HCT116 (cell line): Measurements from ENCODE around the gene TRPV5. TPM values are rescaled to one million over a fixed set of nuclear protein-coding genes. Genes with fewer than 3 reads are reported as not detected.

Experiments used
- ATAC-seq: fragments of 200-7000 bp; cut with Tn5 transposase; 2 replicates; pipeline ENCODE4 v1.9.1; 2020; ENCODE audit warnings: mild to moderate bottlenecking, moderate library complexity
- BruUV-seq: library from RNA; stranded (reverse); fragments of 400-500 nt; replicated peaks from 2 replicates; lab custom pipeline; 2021; lab: Mats Ljungman, UMichigan
- CTCF ChIA-PET: fragments of 300-600 bp; sonication (Branson Sonifier 250); formaldehyde crosslinking; loops from one replicate; lab custom pipeline; 2021; ENCODE audit warnings: antibody characterized with exemption; lab: Charles Lee
- POLR2A ChIA-PET: fragments of 300-600, 350-600 bp; sonication (Branson Sonifier 250); formaldehyde crosslinking; loops from one replicate; lab custom pipeline; 2021; ENCODE audit warnings: antibody characterized with exemption; lab: Charles Lee
- RAD21 ChIA-PET, 2 experiments: fragments of 300-600 bp; sonication (Branson Sonifier 250); formaldehyde crosslinking; loops; one replicate each; lab custom pipeline; 2023; ENCODE audit warnings: low total read pairs in 2 of 2; ENCODE audit not compliant: uncharacterized antibody in 2 of 2, unreplicated experiment in 2 of 2, low non-redundant PET in 1 of 2; lab: Charles Lee
- DNase-seq: peaks from one replicate; pipeline ENCODE4 v3.0.0-alpha.2; 2010; ENCODE audit warnings: low read depth, low spot score
- H2AFZ ChIP-seq: fragments of 200-600 bp; shearing (Covaris generic), sonication (generic); 2 replicates; pipeline ENCODE4 v1.6.1; 2017; ENCODE audit warnings: low read depth, mixed run types, mixed read lengths, antibody characterized with exemption, low read length; ENCODE audit not compliant: poor library complexity, severe bottlenecking
- H3K27ac ChIP-seq: 2 replicates; pipeline ENCODE4 v1.5.1; 2012; ENCODE audit warnings: low read depth, low read length
- H3K27me3 ChIP-seq: fragments of 200-600 bp; sonication (generic); 2 replicates; pipeline ENCODE4 v1.6.1; 2016; ENCODE audit warnings: mixed run types, low read length, mixed read lengths; ENCODE audit not compliant: insufficient read depth
- H3K36me3 ChIP-seq, 2 experiments: fragments of 200-500 bp in 1 of 2; fragments of 200-600 bp in 1 of 2; sonication (Bioruptor generic) in 1 of 2; sonication (generic) in 1 of 2; 2 replicates each; pipeline versions ENCODE4 v1.5.1 to v1.6.1; 2014 to 2016; ENCODE audit warnings: low read length in 2 of 2, inconsistent platforms in 1 of 2, mixed read lengths in 1 of 2, mixed run types in 1 of 2; ENCODE audit not compliant: insufficient read depth in 2 of 2, control insufficient read depth in 1 of 2
- H3K4me1 ChIP-seq, 2 experiments: fragments of 200-600 bp in 1 of 2; sonication (generic) in 1 of 2; 2 replicates each; pipeline versions ENCODE4 v1.5.1 to v1.6.1; 2012 to 2017; ENCODE audit warnings: low read length in 2 of 2, inconsistent platforms in 1 of 2, mild to moderate bottlenecking in 1 of 2, mixed read lengths in 1 of 2, mixed run types in 1 of 2, moderate library complexity in 1 of 2; ENCODE audit not compliant: insufficient read depth in 2 of 2, control insufficient read depth in 1 of 2
- H3K4me2 ChIP-seq: fragments of 200-600 bp; sonication (generic); 2 replicates; pipeline ENCODE4 v1.6.1; 2017; ENCODE audit warnings: mixed run types, low read length, mixed read lengths
- H3K4me3 ChIP-seq, 2 experiments: fragments of 200-600 bp in 1 of 2; sonication (generic) in 1 of 2; replicated peaks in 1 of 2; 2 replicates each; pipeline ENCODE4 v1.5.1; 2011 to 2016; ENCODE audit warnings: low read length in 2 of 2, control low read depth in 1 of 2, low read depth in 1 of 2, mild to moderate bottlenecking in 1 of 2, mixed read lengths in 1 of 2, mixed run types in 1 of 2
- H3K79me2 ChIP-seq: fragments of 200-600 bp; sonication (generic); 2 replicates; pipeline ENCODE4 v1.6.1; 2017; ENCODE audit warnings: mild to moderate bottlenecking, mixed run types, low read length, moderate library complexity, mixed read lengths; ENCODE audit not compliant: insufficient read depth
- H3K9ac ChIP-seq: fragments of 200-600 bp; sonication (generic); 2 replicates; pipeline ENCODE4 v1.6.1; 2016; ENCODE audit warnings: low read length, mixed read lengths
- H3K9me2 ChIP-seq: fragments of 200-600 bp; sonication (generic), shearing (Covaris generic); 2 replicates; pipeline ENCODE4 v1.6.1; 2017; ENCODE audit warnings: mixed run types, mild to moderate bottlenecking, moderate library complexity; ENCODE audit not compliant: insufficient read depth
- H3K9me3 ChIP-seq, 2 experiments: fragments of 200-500 bp in 1 of 2; fragments of 200-600 bp in 1 of 2; sonication (Bioruptor generic) in 1 of 2; sonication (generic) in 1 of 2; 2 replicates each; pipeline ENCODE4 v1.6.1; 2014 to 2017; ENCODE audit warnings: low read length in 2 of 2, mixed read lengths in 2 of 2, inconsistent platforms in 1 of 2, low read depth in 1 of 2, mild to moderate bottlenecking in 1 of 2, mixed run types in 1 of 2, moderate library complexity in 1 of 2; ENCODE audit not compliant: control insufficient read depth in 1 of 2, insufficient read depth in 1 of 2
- H4K20me1 ChIP-seq: fragments of 200-600 bp; sonication (generic), shearing (Covaris generic); 2 replicates; pipeline ENCODE4 v1.6.1; 2017; ENCODE audit warnings: mixed run types, mild to moderate bottlenecking, moderate library complexity; ENCODE audit not compliant: insufficient read depth
- CBX3 ChIP-seq: IDR thresholded peaks from 2 replicates; pipeline ENCODE4 v1.6.1; 2012; ENCODE audit warnings: low read depth
- CEBPB ChIP-seq: IDR thresholded peaks from 2 replicates; pipeline ENCODE4 v1.6.1; 2012; ENCODE audit warnings: low read depth
- EGR1 ChIP-seq: IDR thresholded peaks from 2 replicates; pipeline ENCODE4 v1.6.1; 2012; ENCODE audit warnings: low read depth
- FOSL1 ChIP-seq: IDR thresholded peaks from 2 replicates; pipeline ENCODE4 v1.6.1; 2012; ENCODE audit warnings: low read depth
- POLR2A ChIP-seq: IDR thresholded peaks from 2 replicates; pipeline ENCODE4 v1.7.0; 2011; ENCODE audit warnings: borderline replicate concordance; ENCODE audit not compliant: insufficient read depth, insufficient read length; ENCODE audit errors: extremely low read depth
- RAD21 ChIP-seq: IDR thresholded peaks from 2 replicates; pipeline ENCODE4 v1.6.1; 2012; ENCODE audit warnings: low read depth, mild to moderate bottlenecking
- SP1 ChIP-seq: IDR thresholded peaks from 2 replicates; pipeline ENCODE4 v1.6.1; 2012; ENCODE audit warnings: low read depth
- YY1 ChIP-seq: IDR thresholded peaks from 2 replicates; pipeline ENCODE4 v1.6.1; 2011; ENCODE audit warnings: low read length, low read depth, moderate library complexity, mild to moderate bottlenecking; ENCODE audit not compliant: insufficient replicate concordance; ENCODE audit errors: extremely low read depth
- ZFX ChIP-seq: fragments of 450-650 bp; IDR thresholded peaks from 2 replicates; pipeline ENCODE4 v1.6.1; 2017
- intact Hi-C: fragments of 100-400 bp; cut with micrococcal nuclease; formaldehyde crosslinking; loops from 2 replicates; pipeline ENCODE4 v1.10.0; 2022
- total RNA-seq: library from RNA; stranded (reverse); gene quantifications from one replicate; pipeline ENCODE4 v1.2.1, GENCODE V29; 2021; ENCODE audit not compliant: unreplicated experiment
- TF ChIP-seq, protein P1 (sequence below): IDR thresholded peaks from 2 replicates; pipeline ENCODE4 v1.6.1; 2012
- TF ChIP-seq, protein P2 (sequence below): IDR thresholded peaks from 2 replicates; pipeline ENCODE4 v1.6.1; 2011; ENCODE audit warnings: mild to moderate bottlenecking, low read length, moderate library complexity; ENCODE audit not compliant: insufficient replicate concordance; ENCODE audit errors: extremely low read depth
- TF ChIP-seq, protein P3 (sequence below): IDR thresholded peaks from 2 replicates; pipeline ENCODE4 v1.6.1; 2012; ENCODE audit warnings: low read depth

The TRPV5 gene
- total RNA-seq, 1 experiment from 2014 or later = not detected

DNA sequence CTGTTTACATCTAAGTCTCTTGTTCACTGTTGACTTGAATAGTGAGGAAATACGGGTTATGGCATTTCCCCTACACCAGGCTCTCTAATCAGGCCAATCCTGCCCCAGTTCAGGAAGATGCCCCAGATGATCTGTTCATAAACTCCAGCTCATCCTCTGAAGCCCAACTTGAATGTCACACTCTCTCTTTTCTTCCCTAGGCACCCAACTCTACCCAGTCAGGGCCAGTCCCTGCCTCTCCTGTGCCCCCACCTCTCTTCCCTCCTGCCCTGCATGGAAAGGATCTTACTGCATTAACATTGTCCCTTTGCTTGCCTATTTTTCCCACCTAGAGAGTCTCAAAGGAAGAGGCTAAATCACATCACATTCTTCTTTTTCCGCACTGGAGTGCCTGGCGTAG is 37.4 kb downstream of the TRPV5 start:
- H4K20me1 ChIP-seq = no peaks in the 10 kb centered on the region
- no peak for DNase-seq
- no TSS peak for BruUV-seq
- intact Hi-C loops = no loop called here
- H3K4me3 ChIP-seq = no peak overlapping the region
- ChIA-PET CTCF (no interaction called here), RAD21 (no interaction called here), POLR2A (no interaction called here)
- H3K9me3 ChIP-seq = no peaks in the 10 kb centered on the region
- H3K27me3 ChIP-seq = peaks cover 29% of the 10 kb centered on the region
- no peak overlapping the region for H3K27ac ChIP-seq
- no peaks in the 10 kb centered on the region for H3K4me1 ChIP-seq
- no peaks in the 10 kb centered on the region for H3K79me2 ChIP-seq
- TF ChIP-seq POLR2A = no peak
- TF ChIP-seq, protein P1, sequence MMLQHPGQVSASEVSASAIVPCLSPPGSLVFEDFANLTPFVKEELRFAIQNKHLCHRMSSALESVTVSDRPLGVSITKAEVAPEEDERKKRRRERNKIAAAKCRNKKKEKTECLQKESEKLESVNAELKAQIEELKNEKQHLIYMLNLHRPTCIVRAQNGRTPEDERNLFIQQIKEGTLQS = no peak
- no peak for TF ChIP-seq EGR1
- TF ChIP-seq YY1 = no peak
- no peak for TF ChIP-seq CBX3
- TF ChIP-seq RAD21 = no peak
- no peak overlapping the region for H3K9ac ChIP-seq
- H3K4me2 ChIP-seq = no peak overlapping the region
- H2AFZ ChIP-seq = no peak overlapping the region
- H3K9me2 ChIP-seq = no peaks in the 10 kb centered on the region
- H3K36me3 ChIP-seq = no peaks in the 10 kb centered on the region
- no peak for ATAC-seq

DNA sequence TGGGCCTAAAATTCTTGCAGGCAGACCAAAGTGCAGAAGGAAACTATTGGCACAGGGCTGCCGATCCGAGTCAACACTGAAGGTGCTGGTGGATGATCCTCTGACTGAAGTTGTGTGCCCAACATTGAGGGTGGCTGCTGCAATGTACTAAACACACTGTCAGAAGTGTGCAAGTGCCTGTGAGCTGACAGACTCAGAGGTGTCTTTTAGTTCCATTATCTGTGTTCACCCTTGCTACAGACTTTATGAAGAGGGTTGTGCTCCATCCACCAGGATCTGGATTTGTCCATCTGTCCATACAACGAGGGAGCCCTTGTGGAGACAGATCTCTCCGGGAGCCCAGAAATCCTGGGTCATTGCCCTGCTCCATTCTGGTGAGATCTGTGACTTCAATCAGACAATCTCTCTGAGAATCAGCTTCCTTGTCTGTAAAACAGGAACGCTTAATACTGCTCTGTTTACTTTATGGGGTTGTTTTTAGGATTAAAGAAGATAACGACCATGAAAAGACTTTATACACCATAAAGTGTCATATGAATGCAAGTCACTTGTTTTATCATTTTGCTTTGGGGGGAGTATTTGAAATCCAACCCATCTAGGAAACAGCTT is 38.5 kb downstream of the TRPV5 start:
- intact Hi-C loops = no loop called here
- BruUV-seq = no TSS peak
- TF ChIP-seq FOSL1 (no peak), RAD21 (no peak), SP1 (no peak), CEBPB (no peak), ZFX (no peak), YY1 (no peak), CBX3 (no peak)
- TF ChIP-seq, protein P2, sequence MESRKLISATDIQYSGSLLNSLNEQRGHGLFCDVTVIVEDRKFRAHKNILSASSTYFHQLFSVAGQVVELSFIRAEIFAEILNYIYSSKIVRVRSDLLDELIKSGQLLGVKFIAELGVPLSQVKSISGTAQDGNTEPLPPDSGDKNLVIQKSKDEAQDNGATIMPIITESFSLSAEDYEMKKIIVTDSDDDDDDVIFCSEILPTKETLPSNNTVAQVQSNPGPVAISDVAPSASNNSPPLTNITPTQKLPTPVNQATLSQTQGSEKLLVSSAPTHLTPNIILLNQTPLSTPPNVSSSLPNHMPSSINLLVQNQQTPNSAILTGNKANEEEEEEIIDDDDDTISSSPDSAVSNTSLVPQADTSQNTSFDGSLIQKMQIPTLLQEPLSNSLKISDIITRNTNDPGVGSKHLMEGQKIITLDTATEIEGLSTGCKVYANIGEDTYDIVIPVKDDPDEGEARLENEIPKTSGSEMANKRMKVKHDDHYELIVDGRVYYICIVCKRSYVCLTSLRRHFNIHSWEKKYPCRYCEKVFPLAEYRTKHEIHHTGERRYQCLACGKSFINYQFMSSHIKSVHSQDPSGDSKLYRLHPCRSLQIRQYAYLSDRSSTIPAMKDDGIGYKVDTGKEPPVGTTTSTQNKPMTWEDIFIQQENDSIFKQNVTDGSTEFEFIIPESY = no peak
- TF ChIP-seq, protein P3, sequence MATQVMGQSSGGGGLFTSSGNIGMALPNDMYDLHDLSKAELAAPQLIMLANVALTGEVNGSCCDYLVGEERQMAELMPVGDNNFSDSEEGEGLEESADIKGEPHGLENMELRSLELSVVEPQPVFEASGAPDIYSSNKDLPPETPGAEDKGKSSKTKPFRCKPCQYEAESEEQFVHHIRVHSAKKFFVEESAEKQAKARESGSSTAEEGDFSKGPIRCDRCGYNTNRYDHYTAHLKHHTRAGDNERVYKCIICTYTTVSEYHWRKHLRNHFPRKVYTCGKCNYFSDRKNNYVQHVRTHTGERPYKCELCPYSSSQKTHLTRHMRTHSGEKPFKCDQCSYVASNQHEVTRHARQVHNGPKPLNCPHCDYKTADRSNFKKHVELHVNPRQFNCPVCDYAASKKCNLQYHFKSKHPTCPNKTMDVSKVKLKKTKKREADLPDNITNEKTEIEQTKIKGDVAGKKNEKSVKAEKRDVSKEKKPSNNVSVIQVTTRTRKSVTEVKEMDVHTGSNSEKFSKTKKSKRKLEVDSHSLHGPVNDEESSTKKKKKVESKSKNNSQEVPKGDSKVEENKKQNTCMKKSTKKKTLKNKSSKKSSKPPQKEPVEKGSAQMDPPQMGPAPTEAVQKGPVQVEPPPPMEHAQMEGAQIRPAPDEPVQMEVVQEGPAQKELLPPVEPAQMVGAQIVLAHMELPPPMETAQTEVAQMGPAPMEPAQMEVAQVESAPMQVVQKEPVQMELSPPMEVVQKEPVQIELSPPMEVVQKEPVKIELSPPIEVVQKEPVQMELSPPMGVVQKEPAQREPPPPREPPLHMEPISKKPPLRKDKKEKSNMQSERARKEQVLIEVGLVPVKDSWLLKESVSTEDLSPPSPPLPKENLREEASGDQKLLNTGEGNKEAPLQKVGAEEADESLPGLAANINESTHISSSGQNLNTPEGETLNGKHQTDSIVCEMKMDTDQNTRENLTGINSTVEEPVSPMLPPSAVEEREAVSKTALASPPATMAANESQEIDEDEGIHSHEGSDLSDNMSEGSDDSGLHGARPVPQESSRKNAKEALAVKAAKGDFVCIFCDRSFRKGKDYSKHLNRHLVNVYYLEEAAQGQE = no peak

More for the DNA sequence above, 38.5 kb downstream of the TRPV5 start:
- H3K4me2 ChIP-seq = no peak overlapping the region
- RAD21 ChIA-PET = no interaction called here
- ATAC-seq = no peak
- H3K79me2 ChIP-seq = no peaks in the 10 kb centered on the region
- no peak overlapping the region for H3K9ac ChIP-seq
- H3K9me3 ChIP-seq = no peaks in the 10 kb centered on the region
- H3K4me1 ChIP-seq = no peaks in the 10 kb centered on the region
- H3K4me3 ChIP-seq = no peak overlapping the region
- no peak overlapping the region for H3K27ac ChIP-seq
- peaks cover 27% of the 10 kb centered on the region for H3K27me3 ChIP-seq
- CTCF ChIA-PET = interaction anchor here (1.2 to 2.0 kb wide), 2 partner anchors 14 to 22 kb away, joined by 3 to 6 read pairs; no protein-coding TSS in a partner anchor
- H3K9me2 ChIP-seq = no peaks in the 10 kb centered on the region
- H4K20me1 ChIP-seq = no peaks in the 10 kb centered on the region
- no peak overlapping the region for H2AFZ ChIP-seq
- POLR2A ChIA-PET = no interaction called here
- H3K36me3 ChIP-seq = no peaks in the 10 kb centered on the region
- no peak for DNase-seq
